Measurements from ENCODE around the gene ZNF593OS. TPM values are rescaled to one million over a fixed set of nuclear protein-coding genes. Genes with fewer than 3 reads are reported as not detected.

Gene ZNF593OS
- total RNA-seq, 1 donor from 2014 or later: not detected

DNA sequence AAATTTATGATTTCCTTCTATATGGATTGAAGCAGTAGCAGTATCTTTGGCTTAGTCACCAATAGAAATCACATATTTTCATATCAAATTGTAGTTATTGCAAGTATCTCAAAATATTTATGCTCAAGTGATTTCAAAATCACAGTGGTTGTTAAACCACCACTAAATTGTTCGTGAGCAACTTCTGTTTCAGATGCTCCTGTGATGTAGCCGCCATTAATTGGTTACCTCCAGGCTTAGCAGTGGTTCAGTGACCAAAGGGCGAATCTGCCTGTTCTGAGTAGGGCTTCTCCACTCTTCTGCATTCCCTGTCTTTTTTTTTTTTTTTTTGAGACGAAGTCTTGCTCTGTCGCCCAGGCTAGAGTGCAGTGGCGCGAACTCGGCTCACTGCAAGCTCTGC is 3.7 kb upstream of the ZNF593OS start:
- Mint-ChIP-seq H3K4me1 (ENCODE audit: low read depth) (peaks cover 9% of the 10 kb centered on the region), H3K27me3 (ENCODE audit: insufficient read depth) (no peaks in the 10 kb centered on the region), H3K27ac (no peak overlapping the region), H3K4me3 (no peak overlapping the region), H3K9me3 (no peaks in the 10 kb centered on the region), H3K36me3 (ENCODE audit: low read depth) (peaks cover 6% of the 10 kb centered on the region)
- no peak for DNase-seq (ENCODE audit: low spot score)
- intact Hi-C loops (cut with micrococcal nuclease): no loop called here

- no peak for DNase-seq (ENCODE audit: low spot score)
- peak overlapping the region; percentile 88 for H3K27ac Mint-ChIP-seq
- peaks cover 15% of the 10 kb centered on the region for H3K27me3 Mint-ChIP-seq (ENCODE audit: insufficient read depth)
- peak overlapping the region; percentile 92 for H3K4me3 Mint-ChIP-seq
- no peaks in the 10 kb centered on the region for H3K9me3 Mint-ChIP-seq
- intact Hi-C loops (cut with micrococcal nuclease): no loop called here
- peaks cover 6% of the 10 kb centered on the region for H3K36me3 Mint-ChIP-seq (ENCODE audit: low read depth)
- H3K4me1 Mint-ChIP-seq (ENCODE audit: low read depth): peaks cover 24% of the 10 kb centered on the region
These were observed 1.2 kb downstream of the ZNF593OS start for GRCh38 chr1:26170472-26170821.

DNA sequence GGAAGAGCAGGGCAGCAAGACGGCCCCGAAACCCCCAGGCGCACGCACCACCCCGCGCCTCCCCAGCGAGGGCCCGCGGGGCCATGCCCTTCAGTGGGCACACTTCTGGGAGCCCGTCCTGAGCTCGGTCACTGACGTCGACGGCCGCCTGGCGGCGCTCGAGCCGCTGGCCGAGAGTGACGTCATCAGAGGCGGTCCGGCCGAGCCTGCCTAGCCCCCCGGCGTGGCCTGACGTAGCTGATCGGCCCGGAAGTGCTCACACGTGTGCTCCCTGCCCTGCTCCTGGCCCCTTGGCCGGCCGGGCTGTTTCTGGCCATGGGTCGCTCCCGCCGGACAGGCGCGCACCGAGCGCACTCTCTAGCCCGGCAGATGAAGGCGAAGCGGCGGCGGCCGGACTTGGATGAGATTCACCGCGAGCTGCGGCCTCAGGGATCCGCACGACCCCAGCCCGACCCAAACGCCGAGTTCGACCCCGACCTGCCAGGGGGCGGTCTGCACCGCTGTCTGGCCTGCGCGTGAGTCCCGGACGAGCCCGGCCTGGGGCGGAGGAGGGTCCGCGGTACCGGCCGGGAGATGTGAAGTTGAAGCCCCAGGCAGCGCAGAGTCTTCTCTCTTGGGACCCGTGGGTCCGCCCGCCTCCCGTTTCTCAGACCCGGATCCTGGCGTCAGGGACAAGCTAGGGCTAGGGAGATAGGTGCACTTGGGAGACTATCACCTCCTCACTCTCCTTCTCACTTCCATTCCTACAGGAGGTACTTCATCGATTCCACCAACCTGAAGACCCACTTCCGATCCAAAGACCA is 1.8 kb downstream of the ZNF593OS start, which contains the start of gene ZNF593:
Gene ZNF593, plus strand, starts transcription at position 240 of the 803 bp plus-strand sequence. Its CDS starts 76 bp downstream, at position 316.
- peak within 1 kb of the TSS; percentile 88 for H3K27ac Mint-ChIP-seq
- H3K9me3 Mint-ChIP-seq: no peaks in the 10 kb centered on the region
- H3K4me1 Mint-ChIP-seq (ENCODE audit: low read depth): peaks cover 29% of the 10 kb centered on the region
- peaks cover 6% of the 10 kb centered on the region for H3K36me3 Mint-ChIP-seq (ENCODE audit: low read depth)
- H3K27me3 Mint-ChIP-seq (ENCODE audit: insufficient read depth): peaks cover 17% of the 10 kb centered on the region
- peak; percentile 85 for DNase-seq (ENCODE audit: low spot score)
- H3K4me3 Mint-ChIP-seq: peak within 1 kb of the TSS; percentile 92
- intact Hi-C loops (cut with micrococcal nuclease): loop anchor here (1.0 kb wide), 3 partner anchors 64 to 221 kb away; partner anchors contain the start of gene CEP85

- intact Hi-C loops (cut with micrococcal nuclease): loop anchor here (1.0 kb wide), 3 partner anchors 65 to 222 kb away; partner anchors contain the start of gene CEP85
- peaks cover 23% of the 10 kb centered on the region for H3K27me3 Mint-ChIP-seq (ENCODE audit: insufficient read depth)
- no peak for DNase-seq (ENCODE audit: low spot score)
- peaks cover 29% of the 10 kb centered on the region for H3K4me1 Mint-ChIP-seq (ENCODE audit: low read depth)
- H3K9me3 Mint-ChIP-seq: no peaks in the 10 kb centered on the region
- peak overlapping the region; percentile 23 for H3K27ac Mint-ChIP-seq
- H3K36me3 Mint-ChIP-seq (ENCODE audit: low read depth): peaks cover 8% of the 10 kb centered on the region
- H3K4me3 Mint-ChIP-seq: peak overlapping the region; percentile 92
These were observed 2.5 kb downstream of the ZNF593OS start for GRCh38 chr1:26169198-26169554.

DNA sequence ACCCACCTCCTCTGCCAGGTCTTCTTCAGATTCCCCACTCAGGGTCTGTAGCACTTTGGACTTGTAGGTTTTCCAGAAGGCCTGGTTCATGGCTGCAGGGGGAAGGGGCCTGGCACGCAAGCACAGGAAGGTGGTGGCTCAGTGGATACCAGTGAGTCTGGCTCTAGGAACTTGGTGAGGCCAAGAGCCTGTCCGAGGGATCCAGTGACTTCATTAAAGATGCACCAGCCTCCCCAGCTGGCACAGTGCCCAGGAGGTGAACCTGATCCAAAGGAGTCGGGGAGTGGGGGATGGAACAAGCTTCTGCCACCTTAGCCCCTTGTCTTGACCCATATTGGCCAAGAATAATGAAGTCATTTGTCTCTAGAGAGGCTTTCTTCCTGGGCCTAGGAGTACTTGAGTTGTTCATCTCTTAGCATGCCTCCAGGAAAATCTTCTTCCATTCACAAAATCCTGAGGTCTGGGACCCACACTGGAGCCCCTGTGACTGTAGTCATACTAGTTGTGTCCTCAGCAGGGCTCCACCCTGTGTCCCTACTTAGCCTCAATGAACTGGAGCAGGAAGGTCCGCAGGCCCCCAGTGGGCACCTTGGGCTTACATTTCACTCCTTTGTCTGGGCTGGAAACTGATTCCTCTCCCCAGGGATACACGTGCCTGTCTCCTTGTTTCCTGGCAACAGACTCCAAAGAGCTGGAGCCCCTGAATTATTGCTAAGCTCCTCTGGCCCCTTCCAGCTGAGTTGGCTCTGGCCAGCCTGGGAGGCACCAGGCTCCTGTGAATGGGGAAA is 3.0 kb downstream of the ZNF593OS start, which contains the start of gene C1orf232:
Gene C1orf232, minus strand, starts transcription at position 554 of the 788 bp plus-strand sequence. Its CDS starts 464 bp downstream, at position 90.
- Mint-ChIP-seq H3K27me3 (ENCODE audit: insufficient read depth) (peaks cover 24% of the 10 kb centered on the region), H3K4me1 (ENCODE audit: low read depth) (peaks cover 29% of the 10 kb centered on the region), H3K9me3 (no peaks in the 10 kb centered on the region), H3K4me3 (peak within 1 kb of the TSS; percentile 92), H3K36me3 (ENCODE audit: low read depth) (peaks cover 8% of the 10 kb centered on the region), H3K27ac (peak within 1 kb of the TSS; percentile 88)
- DNase-seq (ENCODE audit: low spot score): no peak
- intact Hi-C loops (cut with micrococcal nuclease): loop anchor here (1.0 kb wide), 3 partner anchors 66 to 223 kb away; partner anchors contain the start of gene CEP85

- DNase-seq (ENCODE audit: low spot score): no peak
- peaks cover 33% of the 10 kb centered on the region for H3K27me3 Mint-ChIP-seq (ENCODE audit: insufficient read depth)
- H3K4me3 Mint-ChIP-seq: no peak overlapping the region
- H3K27ac Mint-ChIP-seq: no peak overlapping the region
- no peaks in the 10 kb centered on the region for H3K9me3 Mint-ChIP-seq
- H3K4me1 Mint-ChIP-seq (ENCODE audit: low read depth): peaks cover 34% of the 10 kb centered on the region
- peaks cover 6% of the 10 kb centered on the region for H3K36me3 Mint-ChIP-seq (ENCODE audit: low read depth)
- intact Hi-C loops (cut with micrococcal nuclease): no loop called here
These were observed 4.8 kb downstream of the ZNF593OS start for GRCh38 chr1:26166719-26167281.

- Mint-ChIP-seq H3K27me3 (ENCODE audit: insufficient read depth) (peaks cover 42% of the 10 kb centered on the region), H3K9me3 (no peaks in the 10 kb centered on the region), H3K4me3 (peak overlapping the region; percentile 49), H3K4me1 (ENCODE audit: low read depth) (peaks cover 23% of the 10 kb centered on the region), H3K36me3 (ENCODE audit: low read depth) (peaks cover 2% of the 10 kb centered on the region), H3K27ac (no peak overlapping the region)
- intact Hi-C loops (cut with micrococcal nuclease): loop anchor here (1.0 kb wide), 2 partner anchors 60 to 129 kb away; no protein-coding TSS in a partner anchor
- no peak for DNase-seq (ENCODE audit: low spot score)
These were observed 6.5 kb downstream of the ZNF593OS start for GRCh38 chr1:26164861-26165842.

- Mint-ChIP-seq H3K27ac (no peak overlapping the region), H3K4me3 (peak overlapping the region; percentile 49), H3K4me1 (ENCODE audit: low read depth) (peaks cover 22% of the 10 kb centered on the region), H3K27me3 (ENCODE audit: insufficient read depth) (peaks cover 47% of the 10 kb centered on the region), H3K9me3 (no peaks in the 10 kb centered on the region), H3K36me3 (ENCODE audit: low read depth) (peaks cover 2% of the 10 kb centered on the region)
- intact Hi-C loops (cut with micrococcal nuclease): loop anchor here (1.0 kb wide), 1 partner anchor 128 kb away; no protein-coding TSS in a partner anchor
- peak; percentile 41 for DNase-seq (ENCODE audit: low spot score)
These were observed 7.4 kb downstream of the ZNF593OS start for GRCh38 chr1:26164036-26164860.

DNA sequence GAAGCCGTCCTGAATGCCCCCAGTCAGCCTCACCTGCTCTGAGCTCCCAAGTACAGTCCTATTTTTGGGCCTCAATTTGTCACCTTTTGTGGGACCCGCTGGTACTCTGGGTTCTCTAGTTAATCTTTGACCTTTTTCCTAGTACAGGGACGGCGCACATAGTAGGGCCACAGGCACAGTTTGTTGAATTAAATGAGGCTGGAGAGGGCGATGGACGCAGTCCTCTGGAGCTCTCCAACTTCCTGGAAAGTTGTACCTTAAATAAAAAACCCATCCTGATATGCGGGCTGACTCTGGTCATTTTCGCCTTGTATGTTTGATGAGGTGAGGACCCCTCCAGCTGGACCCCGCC is 8.0 kb downstream of the ZNF593OS start:
- no peak overlapping the region for H3K27ac Mint-ChIP-seq
- peaks cover 42% of the 10 kb centered on the region for H3K27me3 Mint-ChIP-seq (ENCODE audit: insufficient read depth)
- no peaks in the 10 kb centered on the region for H3K9me3 Mint-ChIP-seq
- H3K4me3 Mint-ChIP-seq: no peak overlapping the region
- intact Hi-C loops (cut with micrococcal nuclease): loop anchor here (1.0 kb wide), 1 partner anchor 127 kb away; no protein-coding TSS in a partner anchor
- H3K36me3 Mint-ChIP-seq (ENCODE audit: low read depth): peaks cover 2% of the 10 kb centered on the region
- peaks cover 22% of the 10 kb centered on the region for H3K4me1 Mint-ChIP-seq (ENCODE audit: low read depth)
- no peak for DNase-seq (ENCODE audit: low spot score)

DNA sequence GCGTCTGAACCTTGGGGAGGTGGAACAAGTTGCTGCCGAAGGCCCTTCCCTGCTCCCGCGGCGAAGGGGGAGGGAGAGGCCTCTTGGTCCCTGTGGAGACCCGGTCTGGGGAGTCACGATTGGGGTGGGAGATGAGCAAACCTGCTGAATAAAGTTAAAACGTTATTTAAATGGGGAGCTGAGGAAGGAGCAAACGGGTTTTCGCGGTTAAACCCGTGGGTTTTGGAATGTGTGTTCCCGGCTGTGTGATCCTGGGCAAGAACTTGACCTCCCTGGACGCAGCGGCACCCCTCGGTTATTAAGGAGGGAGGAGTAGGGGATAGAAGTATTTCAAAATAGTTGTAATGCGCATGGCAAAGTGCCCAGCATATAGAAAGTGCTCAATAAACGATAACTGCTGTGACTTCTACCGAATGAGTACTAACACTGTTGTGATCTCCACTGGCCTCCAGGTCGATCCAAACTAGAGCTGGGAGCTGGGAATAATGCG is 9.4 kb downstream of the ZNF593OS start:
- no peaks in the 10 kb centered on the region for H3K9me3 Mint-ChIP-seq
- no peak for DNase-seq (ENCODE audit: low spot score)
- intact Hi-C loops (cut with micrococcal nuclease): no loop called here
- peaks cover 22% of the 10 kb centered on the region for H3K4me1 Mint-ChIP-seq (ENCODE audit: low read depth)
- peak overlapping the region; percentile 56 for H3K4me3 Mint-ChIP-seq
- H3K36me3 Mint-ChIP-seq (ENCODE audit: low read depth): peaks cover 2% of the 10 kb centered on the region
- H3K27me3 Mint-ChIP-seq (ENCODE audit: insufficient read depth): peaks cover 49% of the 10 kb centered on the region
- H3K27ac Mint-ChIP-seq: no peak overlapping the region

Data from activated T-helper 1 cell treated with anti-CD3 and anti-CD28 coated beads, Interleukin-12 subunit alpha, Interleukin-12 subunit beta, Interleukin-2, Interleukin-4 antibody, amounts not matched to agents 30 ng/mL and 10 ng/mL and 1 ng/mL, durations not matched to agents 14 hours and 24 hours and 36 hours (primary cell).